GM19043 (cell line): ENCODE results near the gene GPSM3.
"Not testable (repeated sequence)": the region's sequence is repeated elsewhere in the genome, so short reads cannot be mapped to it uniquely, and the experiment has no call there.

ENCODE experiments used
- ATAC-seq: cut with Tn5 transposase; IDR thresholded peaks from one replicate; pipeline ENCODE4 v1.9.1; 2021; ENCODE audit warnings: low read depth; ENCODE audit not compliant: unreplicated experiment

The GPSM3 gene, protein sequence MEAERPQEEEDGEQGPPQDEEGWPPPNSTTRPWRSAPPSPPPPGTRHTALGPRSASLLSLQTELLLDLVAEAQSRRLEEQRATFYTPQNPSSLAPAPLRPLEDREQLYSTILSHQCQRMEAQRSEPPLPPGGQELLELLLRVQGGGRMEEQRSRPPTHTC

GRCh38 chr6:32192608-32193039 lies at the start of gene GPSM3:
TSS of gene GPSM3 (minus strand) at chr6:32192643. CDS start at chr6:32192513, 130 bp downstream.
- no peak for ATAC-seq

DNA sequence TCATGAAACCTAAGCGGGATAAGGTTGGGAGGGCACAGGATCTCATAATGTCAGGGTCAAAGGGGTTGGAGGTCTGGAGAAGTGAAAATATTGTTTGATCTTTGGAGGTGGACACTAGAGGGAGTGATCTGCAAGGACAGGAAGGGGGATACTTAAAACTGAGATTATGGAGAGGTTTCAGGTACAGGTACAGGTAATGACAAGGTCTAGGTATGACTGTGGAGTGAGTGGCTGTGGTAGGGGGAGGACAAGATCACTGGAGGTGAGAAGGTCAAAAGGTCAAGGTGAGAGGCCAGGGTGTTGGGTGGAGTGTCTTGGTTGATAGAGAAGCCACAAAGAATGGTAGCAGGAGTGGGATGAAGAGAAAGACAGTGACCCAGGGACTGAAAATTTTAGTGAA lies 48.2 kb upstream of the GPSM3 start:
- no peak for ATAC-seq

GRCh38 chr6:32239462-32239861 lies 47.0 kb upstream of the GPSM3 start:
- no peak for ATAC-seq

GRCh38 chr6:32234934-32235333 lies 42.5 kb upstream of the GPSM3 start:
- no peak for ATAC-seq

DNA sequence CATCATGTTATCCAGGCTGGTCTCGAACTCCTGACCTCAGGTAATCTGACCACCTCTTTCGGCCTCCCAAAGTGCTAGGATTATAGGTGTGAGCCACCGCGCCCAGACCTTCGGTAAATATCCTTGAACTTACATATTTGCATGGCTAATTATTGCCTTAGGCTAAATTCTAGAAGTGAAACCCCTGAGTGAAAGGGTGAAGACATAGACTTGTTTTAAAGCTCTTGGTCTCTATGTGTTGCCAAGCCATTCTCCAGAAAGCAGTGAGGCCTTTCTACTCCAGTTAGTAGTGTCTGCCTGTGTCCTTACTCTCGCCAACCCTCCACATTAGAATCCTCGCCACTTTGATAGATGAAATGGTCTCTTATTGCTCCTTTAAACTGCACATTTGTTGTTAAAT lies 34.0 kb upstream of the GPSM3 start:
- ATAC-seq = no peak

DNA sequence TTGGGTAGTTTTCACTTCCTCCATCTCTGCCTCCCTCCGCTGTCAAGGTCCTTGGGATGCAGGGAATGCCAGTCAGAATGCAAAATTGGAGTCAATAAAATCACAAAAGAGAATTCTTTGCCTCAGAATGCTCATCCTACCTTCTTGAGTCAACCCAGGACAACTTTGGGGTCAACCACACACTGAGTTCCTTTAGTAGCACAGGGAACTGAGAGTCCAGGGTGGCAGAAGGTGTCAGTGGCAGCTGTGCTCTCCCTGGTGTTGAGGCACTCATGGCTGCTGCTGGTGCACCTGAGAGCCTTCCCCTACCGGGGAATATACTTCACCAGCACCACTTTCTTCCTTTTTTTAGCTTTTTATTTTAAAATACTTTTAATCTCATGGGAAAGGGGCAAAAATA lies 32.3 kb upstream of the GPSM3 start:
- no peak for ATAC-seq

- ATAC-seq = no peak
Measured at GRCh38 chr6:32223258-32224235, 31.1 kb upstream of the GPSM3 start, which contains the start of gene NOTCH4. TSS of gene NOTCH4 (minus strand) at chr6:32224067. CDS start at chr6:32223928, 139 bp downstream.

DNA sequence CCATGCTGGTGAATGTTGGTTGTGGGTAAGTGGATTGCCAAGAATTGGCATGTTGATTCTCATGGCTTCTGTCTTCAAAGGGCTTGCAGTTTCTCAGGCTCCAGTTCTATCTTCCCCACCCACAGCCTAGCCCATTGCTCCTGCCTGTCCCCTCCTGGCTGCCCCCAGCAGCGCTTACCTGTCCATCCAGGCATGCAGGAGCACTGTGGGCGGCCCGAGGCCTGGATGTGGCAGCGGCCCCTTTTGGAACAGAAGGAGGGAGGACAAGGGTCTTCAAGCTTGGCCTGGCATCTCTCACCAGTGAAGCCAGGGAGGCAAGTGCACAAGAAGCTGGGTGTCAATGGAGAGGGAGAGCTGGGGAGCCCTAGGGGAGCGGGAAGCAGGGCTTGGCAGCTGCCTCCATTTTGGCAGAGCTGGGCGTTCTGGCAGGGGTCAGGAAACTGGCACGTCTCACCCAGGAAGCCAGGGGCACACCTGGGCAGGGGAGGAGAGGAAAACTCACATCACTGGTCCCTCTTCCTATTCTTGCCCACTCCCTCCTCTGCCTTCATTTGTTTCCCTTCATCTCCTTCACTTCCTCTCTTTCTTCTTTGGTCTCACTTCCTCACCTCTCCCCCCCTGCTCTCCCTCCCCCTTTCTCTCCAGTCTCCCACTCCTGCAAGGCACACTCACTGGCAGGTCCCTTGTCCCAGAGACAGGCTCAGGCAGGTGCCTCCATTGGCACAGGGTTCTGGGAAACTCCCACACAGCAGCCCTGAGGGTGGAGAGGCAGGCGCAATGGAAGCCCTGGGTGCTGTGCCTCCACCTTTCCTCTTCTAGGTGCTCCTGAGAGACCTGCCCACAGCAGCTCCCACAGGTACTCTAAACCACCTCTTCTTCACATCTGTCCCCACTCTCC lies 30.1 kb upstream of the GPSM3 start:
- ATAC-seq = no peak

GRCh38 chr6:32220021-32220420 lies 27.6 kb upstream of the GPSM3 start:
- no peak for ATAC-seq

- ATAC-seq = no peak
Measured at GRCh38 chr6:32218167-32218566, 25.7 kb upstream of the GPSM3 start.

- no peak for ATAC-seq
Measured at GRCh38 chr6:32216998-32217397, 24.6 kb upstream of the GPSM3 start.

GRCh38 chr6:32216285-32216684 lies 23.8 kb upstream of the GPSM3 start:
- ATAC-seq = no peak

- ATAC-seq = no peak
Measured at GRCh38 chr6:32215617-32216016, 23.2 kb upstream of the GPSM3 start.

- no peak for ATAC-seq
Measured at GRCh38 chr6:32214126-32214525, 21.7 kb upstream of the GPSM3 start.

DNA sequence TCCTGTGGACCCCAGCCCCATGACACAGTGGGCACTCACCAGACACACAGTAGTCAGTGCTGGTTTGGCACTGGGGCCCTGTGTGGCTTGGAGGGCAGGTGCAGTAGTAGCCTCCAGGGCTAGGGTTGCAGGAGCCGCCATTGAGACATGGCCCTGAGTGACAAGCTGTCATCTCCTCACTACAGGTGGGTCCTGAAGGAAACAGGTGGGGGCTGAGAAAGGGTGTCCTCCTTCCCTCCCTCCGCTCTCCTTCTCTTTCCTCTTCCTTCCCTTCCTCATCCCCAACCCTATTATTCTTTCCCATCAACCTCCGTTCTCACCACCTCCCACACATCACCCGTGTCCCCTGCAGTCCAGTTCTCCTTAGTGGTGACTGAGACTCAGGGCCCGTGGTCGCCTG lies 21.2 kb upstream of the GPSM3 start:
- no peak for ATAC-seq

DNA sequence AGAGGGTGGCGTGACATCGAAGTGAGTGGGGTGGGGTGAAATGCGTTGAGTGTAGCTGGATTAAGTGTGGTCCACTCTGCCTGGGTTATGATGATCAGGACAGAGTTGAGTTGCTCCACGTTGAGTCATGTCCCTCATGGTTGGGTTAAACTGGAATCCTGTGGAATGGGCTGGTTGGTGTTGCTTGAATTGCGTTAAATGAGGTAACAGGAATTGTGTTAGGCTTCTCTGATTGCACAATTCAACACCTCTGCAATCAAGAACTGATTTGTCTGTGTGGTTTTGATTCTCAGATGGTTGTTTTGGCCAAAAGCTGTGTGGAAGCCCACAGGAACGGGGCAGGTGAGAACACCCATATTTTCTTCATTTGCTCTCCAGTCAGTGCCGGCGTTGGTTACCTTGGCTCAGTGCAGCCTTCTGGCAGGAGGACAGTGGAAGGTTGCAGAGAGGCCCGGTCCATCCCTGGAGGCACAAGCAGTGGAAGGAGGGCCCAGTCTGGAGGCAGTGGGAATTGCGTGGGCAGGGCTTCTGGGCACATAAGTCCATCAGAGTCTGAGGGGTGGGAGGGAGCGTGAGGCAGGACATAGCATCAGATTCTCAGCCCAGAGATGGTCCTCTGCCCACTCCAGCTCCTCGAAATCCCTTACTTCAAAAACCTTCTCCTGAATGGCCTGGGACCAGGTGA lies 19.8 kb upstream of the GPSM3 start:
- no peak for ATAC-seq

- not testable (repeated sequence) for ATAC-seq
Measured at GRCh38 chr6:32211432-32211831, 19.0 kb upstream of the GPSM3 start.

GRCh38 chr6:32210191-32210601 lies 17.8 kb upstream of the GPSM3 start:
- ATAC-seq = no peak

DNA sequence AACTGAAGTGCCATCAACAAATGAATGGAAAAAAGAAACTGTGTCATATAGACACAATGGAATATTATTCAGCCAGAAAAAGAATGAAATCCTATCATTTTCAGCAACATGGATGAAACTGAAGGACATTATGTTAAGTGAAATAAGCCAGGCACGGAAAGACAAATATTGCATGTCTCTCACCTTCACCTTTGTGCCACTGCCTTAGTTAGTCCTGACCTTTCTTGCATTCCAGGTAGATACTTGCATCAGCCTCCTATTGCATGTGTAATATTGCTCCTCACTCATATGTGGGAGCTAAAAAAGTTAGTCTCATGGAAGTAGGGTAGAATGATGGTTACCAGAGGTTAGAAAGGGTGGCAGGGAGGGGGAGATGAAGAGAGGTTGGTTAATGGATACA lies 16.6 kb upstream of the GPSM3 start:
- no peak for ATAC-seq

GRCh38 chr6:32204268-32204715 lies 11.8 kb upstream of the GPSM3 start:
- ATAC-seq = no peak
